Trophoblast cell (in vitro differentiated cells and primary cell): Measurements from ENCODE around the gene GPR68.

Experiments
- DNase-seq, 2 donors: peaks; one replicate each; pipeline ENCODE4 v3.0.0-alpha.2; 2016
- H2AFZ ChIP-seq: 2 replicates; pipeline ENCODE4 v1.6.1; 2013; ENCODE audit warnings: low read length, moderate library complexity, mild to moderate bottlenecking; ENCODE audit not compliant: insufficient read depth, poor library complexity
- H2AK5ac ChIP-seq: 2 replicates; pipeline ENCODE4 v1.6.1; 2013; ENCODE audit warnings: mild to moderate bottlenecking, low read length
- H2BK120ac ChIP-seq: 2 replicates; pipeline ENCODE4 v1.6.1; 2013; ENCODE audit warnings: low read length, mild to moderate bottlenecking, moderate library complexity; ENCODE audit not compliant: insufficient read depth, poor library complexity
- H2BK12ac ChIP-seq: 2 replicates; pipeline ENCODE4 v1.6.1; 2013; ENCODE audit warnings: mild to moderate bottlenecking, low read length, moderate library complexity
- H2BK5ac ChIP-seq: 2 replicates; pipeline ENCODE4 v1.6.1; 2013; ENCODE audit warnings: low read length, low read depth, moderate library complexity, mild to moderate bottlenecking; ENCODE audit not compliant: poor library complexity
- H3K14ac ChIP-seq: 2 replicates; pipeline ENCODE4 v1.6.1; 2013; ENCODE audit warnings: mild to moderate bottlenecking, low read length
- H3K18ac ChIP-seq: 2 replicates; pipeline ENCODE4 v1.6.1; 2013; ENCODE audit warnings: mild to moderate bottlenecking, low read length
- H3K23ac ChIP-seq: 2 replicates; pipeline ENCODE4 v1.6.1; 2013; ENCODE audit warnings: low read length
- H3K27ac ChIP-seq: 2 replicates; pipeline ENCODE4 v1.5.1; 2013; ENCODE audit warnings: low read depth, mild to moderate bottlenecking, inconsistent platforms, low read length, moderate library complexity
- H3K27me3 ChIP-seq: 2 replicates; pipeline ENCODE4 v1.6.1; 2013; ENCODE audit warnings: inconsistent platforms, mild to moderate bottlenecking, low read length, moderate library complexity; ENCODE audit not compliant: insufficient read depth
- H3K36me3 ChIP-seq, 2 experiments: 1 replicate in 1 of 2; 2 replicates in 1 of 2; pipeline ENCODE4 v1.6.1; 2013; ENCODE audit warnings: low read length in 2 of 2, mild to moderate bottlenecking in 2 of 2, moderate library complexity in 1 of 2; ENCODE audit not compliant: insufficient read depth in 2 of 2, control insufficient read depth in 1 of 2
- H3K4ac ChIP-seq: 2 replicates; pipeline ENCODE4 v1.6.1; 2013; ENCODE audit warnings: low read depth, mild to moderate bottlenecking, low read length, moderate library complexity
- H3K4me1 ChIP-seq, 2 experiments: 1 replicate in 1 of 2; 2 replicates in 1 of 2; pipeline ENCODE4 v1.6.1; 2013; ENCODE audit warnings: low read length in 2 of 2, mild to moderate bottlenecking in 2 of 2, moderate library complexity in 1 of 2; ENCODE audit not compliant: insufficient read depth in 2 of 2, control insufficient read depth in 1 of 2
- H3K4me2 ChIP-seq: 2 replicates; pipeline ENCODE4 v1.6.1; 2013; ENCODE audit warnings: inconsistent platforms, mild to moderate bottlenecking, low read length, moderate library complexity
- H3K4me3 ChIP-seq: 2 replicates; pipeline ENCODE4 v1.5.1; 2013; ENCODE audit warnings: mild to moderate bottlenecking, low read depth, low read length, inconsistent platforms
- H3K79me1 ChIP-seq: one replicate; pipeline ENCODE4 v1.6.1; 2013; ENCODE audit warnings: low read length
- H3K79me2 ChIP-seq: 2 replicates; pipeline ENCODE4 v1.6.1; 2013; ENCODE audit warnings: low read length, mild to moderate bottlenecking; ENCODE audit not compliant: control insufficient read depth, insufficient read depth, poor library complexity
- H3K9ac ChIP-seq: 2 replicates; pipeline ENCODE4 v1.6.1; 2013; ENCODE audit warnings: mild to moderate bottlenecking, low read length
- H3K9me3 ChIP-seq: 2 replicates; pipeline ENCODE4 v1.6.1; 2013; ENCODE audit warnings: low read depth, mild to moderate bottlenecking, control low read depth, inconsistent platforms, low read length; ENCODE audit not compliant: insufficient read depth
- H4K12ac ChIP-seq: 2 replicates; pipeline ENCODE4 v1.6.1; 2013; ENCODE audit warnings: low read depth, mild to moderate bottlenecking, low read length, moderate library complexity
- H4K8ac ChIP-seq: 2 replicates; pipeline ENCODE4 v1.6.1; 2013; ENCODE audit warnings: low read depth, mild to moderate bottlenecking, low read length, moderate library complexity
- H4K91ac ChIP-seq: one replicate; pipeline ENCODE4 v1.6.1; 2013; ENCODE audit warnings: low read depth, mild to moderate bottlenecking, low read length, moderate library complexity
- WGBS: extraction: QIAGEN DNeasy Blood & Tissue Kit; methylation state at CpG from one replicate; pipeline ENCODE4 v1.1.7; 2013; ENCODE audit warnings: missing lambda C conversion rate; ENCODE audit not compliant: insufficient read length, insufficient coverage; ENCODE audit errors: extremely low coverage; 5-methylcytosine and 5-hydroxymethylcytosine counted together

The GPR68 gene

GRCh38 chr14:91265404-91265803 lies 20.9 kb upstream of the GPR68 start:
- Histone ChIP-seq H3K4me1 (peaks cover 11 to 14% of the 10 kb centered on the region in 2 experiments), H2BK12ac (peak overlapping the region; percentile 9), H3K27ac (no peak overlapping the region), H3K4ac (no peak overlapping the region), H3K14ac (peak overlapping the region; percentile 14), H3K36me3 (no peaks in the 10 kb centered on the region), H4K12ac (no peak overlapping the region), H4K8ac (peak overlapping the region; percentile 19), H3K27me3 (no peaks in the 10 kb centered on the region), H2AK5ac (no peak overlapping the region), H2BK5ac (no peak overlapping the region), H4K91ac (no peak overlapping the region), H3K18ac (no peak overlapping the region), H3K79me2 (no peaks in the 10 kb centered on the region), H2BK120ac (peak overlapping the region; percentile 52), H3K4me2 (no peak overlapping the region), H3K4me3 (no peak overlapping the region), H3K9me3 (peaks cover 5% of the 10 kb centered on the region), H2AFZ (no peak overlapping the region), H3K23ac (no peak overlapping the region), H3K79me1 (peaks cover 8% of the 10 kb centered on the region), H3K9ac (no peak overlapping the region)
- DNase-seq, result no peak
- WGBS, result no CpG with 5 or more reads among the region's 7 CpGs

- H3K27ac ChIP-seq, result no peak overlapping the region
- H3K14ac ChIP-seq, result peak overlapping the region; percentile 47
- no peak overlapping the region for H3K4ac ChIP-seq
- no peak overlapping the region for H3K23ac ChIP-seq
- peak overlapping the region; percentile 44 for H4K8ac ChIP-seq
- WGBS, result no CpG with 5 or more reads among the region's 69 CpGs
- no peaks in the 10 kb centered on the region for H3K79me2 ChIP-seq
- H3K4me2 ChIP-seq, result peak overlapping the region; percentile 69
- peaks cover 11 to 14% of the 10 kb centered on the region in 2 experiments for H3K4me1 ChIP-seq
- no peaks in the 10 kb centered on the region for H3K27me3 ChIP-seq
- H2AFZ ChIP-seq, result peak overlapping the region; percentile 6
- H4K12ac ChIP-seq, result no peak overlapping the region
- peak overlapping the region; percentile 62 for H3K18ac ChIP-seq
- peak overlapping the region; percentile 57 for H3K4me3 ChIP-seq
- peak overlapping the region; percentile 6 for H2BK12ac ChIP-seq
- peak overlapping the region; percentile 54 for H2BK120ac ChIP-seq
- no peaks in the 10 kb centered on the region for H3K36me3 ChIP-seq
- peaks cover 13% of the 10 kb centered on the region for H3K79me1 ChIP-seq
- H2AK5ac ChIP-seq, result peak overlapping the region; percentile 39
- no peak overlapping the region for H3K9ac ChIP-seq
- peak overlapping the region; percentile 4 for H2BK5ac ChIP-seq
- peak overlapping the region; percentile 55 for H4K91ac ChIP-seq
- DNase-seq, result peak in 1 of 2 donors; percentile 15
- peaks cover 5% of the 10 kb centered on the region for H3K9me3 ChIP-seq
Measured at GRCh38 chr14:91264151-91265150, 19.9 kb upstream of the GPR68 start.

GRCh38 chr14:91263329-91263728 lies 18.8 kb upstream of the GPR68 start:
- Histone ChIP-seq H2BK120ac (no peak overlapping the region), H2AFZ (no peak overlapping the region)
- no CpG with 5 or more reads among the region's 2 CpGs for WGBS

GRCh38 chr14:91261986-91262549 lies 17.6 kb upstream of the GPR68 start:
- Histone ChIP-seq H4K12ac (no peak overlapping the region), H3K27me3 (no peaks in the 10 kb centered on the region), H4K8ac (no peak overlapping the region), H3K36me3 (no peaks in the 10 kb centered on the region), H3K4me1 (peaks cover 25% of the 10 kb centered on the region in 2 experiments), H3K9me3 (peaks cover 5% of the 10 kb centered on the region), H3K14ac (no peak overlapping the region), H2BK5ac (no peak overlapping the region), H4K91ac (no peak overlapping the region), H3K4me2 (no peak overlapping the region), H3K9ac (no peak overlapping the region), H2BK120ac (no peak overlapping the region), H3K4me3 (no peak overlapping the region), H2AK5ac (no peak overlapping the region), H3K79me2 (no peaks in the 10 kb centered on the region), H3K18ac (no peak overlapping the region), H3K23ac (no peak overlapping the region), H3K79me1 (peaks cover 22% of the 10 kb centered on the region), H3K4ac (no peak overlapping the region), H2AFZ (no peak overlapping the region), H3K27ac (no peak overlapping the region), H2BK12ac (no peak overlapping the region)
- no CpG with 5 or more reads among the region's 11 CpGs for WGBS
- no peak for DNase-seq

More at GRCh38 chr14:91263329-91263728, 18.8 kb upstream of the GPR68 start:
- Histone ChIP-seq H3K23ac (no peak overlapping the region), H3K9me3 (peaks cover 5% of the 10 kb centered on the region), H3K4me1 (peaks cover 13 to 16% of the 10 kb centered on the region in 2 experiments), H3K14ac (no peak overlapping the region), H4K91ac (no peak overlapping the region), H3K18ac (no peak overlapping the region), H2BK12ac (no peak overlapping the region), H3K79me1 (peaks cover 15% of the 10 kb centered on the region), H2BK5ac (no peak overlapping the region), H3K4me2 (no peak overlapping the region), H3K4ac (no peak overlapping the region), H2AK5ac (no peak overlapping the region), H3K4me3 (no peak overlapping the region), H3K27ac (no peak overlapping the region), H4K12ac (no peak overlapping the region), H3K27me3 (no peaks in the 10 kb centered on the region), H3K79me2 (no peaks in the 10 kb centered on the region), H3K36me3 (no peaks in the 10 kb centered on the region), H4K8ac (no peak overlapping the region), H3K9ac (no peak overlapping the region)
- no peak for DNase-seq
